IPS-20b (cell line): ENCODE results near the gene LURAP1L.
A peak's percentile ranks its signal among the peaks of the same experiment; 100 is the strongest.

Experiments used
- H3K27ac ChIP-seq: one replicate; pipeline ENCODE4 v1.5.1; 2013; ENCODE audit warnings: low read length
- H3K27me3 ChIP-seq: 2 replicates; pipeline ENCODE4 v1.6.1; 2013; ENCODE audit warnings: mild to moderate bottlenecking, low read length, inconsistent platforms; ENCODE audit not compliant: insufficient read depth
- H3K36me3 ChIP-seq: 2 replicates; pipeline ENCODE4 v1.6.1; 2013; ENCODE audit warnings: low read depth, mild to moderate bottlenecking, inconsistent platforms, low read length, moderate library complexity; ENCODE audit not compliant: insufficient read depth
- H3K4me1 ChIP-seq: 2 replicates; pipeline ENCODE4 v1.6.1; 2013; ENCODE audit warnings: mild to moderate bottlenecking, control low read depth, inconsistent platforms, low read length, moderate library complexity; ENCODE audit not compliant: insufficient read depth
- H3K4me3 ChIP-seq: 2 replicates; pipeline ENCODE4 v1.5.1; 2013; ENCODE audit warnings: mild to moderate bottlenecking, low read length, inconsistent platforms
- H3K9ac ChIP-seq: 2 replicates; pipeline ENCODE4 v1.6.1; 2013; ENCODE audit warnings: low read depth, mild to moderate bottlenecking, inconsistent platforms, low read length, moderate library complexity
- H3K9me3 ChIP-seq: 2 replicates; pipeline ENCODE4 v1.6.1; 2013; ENCODE audit warnings: mild to moderate bottlenecking, low read depth, low read length, inconsistent platforms; ENCODE audit not compliant: insufficient read depth

LURAP1L gene

DNA sequence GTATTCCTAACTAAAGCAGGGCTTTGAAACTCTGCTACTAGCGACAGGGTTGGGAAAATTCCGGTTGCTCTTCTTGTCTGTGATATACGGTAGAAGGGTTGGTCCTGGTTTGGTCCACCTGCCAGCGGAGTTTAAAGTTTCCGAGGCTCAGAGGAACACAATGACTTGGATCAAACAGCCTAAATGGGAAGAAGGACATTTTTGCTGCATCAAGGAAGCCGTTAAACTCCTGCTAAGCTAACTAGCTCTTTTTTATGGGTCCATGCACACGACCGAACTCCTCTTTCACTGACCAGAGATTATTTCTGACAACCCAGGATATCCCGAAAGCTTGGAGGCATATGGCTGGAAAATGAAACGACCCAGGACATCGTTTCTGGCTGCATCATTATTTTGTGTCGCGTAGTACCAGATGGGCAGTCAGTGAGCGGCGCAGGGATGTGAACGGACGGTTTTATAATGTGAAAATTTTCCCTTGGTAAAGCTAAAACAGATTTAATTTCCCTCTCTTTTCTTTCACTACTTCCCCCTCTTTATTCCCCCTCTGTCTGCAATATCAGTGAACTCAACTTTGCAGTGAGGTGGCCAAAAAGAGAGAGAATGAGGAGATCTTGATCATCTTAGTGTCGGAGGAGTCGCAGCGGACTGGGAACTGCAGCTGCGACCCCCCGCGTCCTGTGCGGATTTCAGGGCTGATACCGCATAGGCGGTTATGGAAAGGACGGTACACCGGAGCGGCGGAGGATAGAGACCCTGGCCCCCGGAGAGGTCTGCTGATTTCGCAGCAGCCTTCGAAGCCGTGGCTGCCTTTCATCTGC is at the start of gene LURAP1L:
LURAP1L (plus strand) TSS at position 160 of the 818 bp plus-strand sequence. CDS start 696 bp downstream, outside the sequence.
- Histone ChIP-seq H3K27ac (no peak within 1 kb of the TSS), H3K9me3 (no peaks in the 10 kb centered on the region), H3K4me1 (no peaks in the 10 kb centered on the region), H3K9ac (peak within 1 kb of the TSS; percentile 17; the same call in 1 of the 2 replicates), H3K27me3 (peaks cover 31% of the 10 kb centered on the region), H3K36me3 (no peaks in the 10 kb centered on the region), H3K4me3 (peak within 1 kb of the TSS; percentile 86)

DNA sequence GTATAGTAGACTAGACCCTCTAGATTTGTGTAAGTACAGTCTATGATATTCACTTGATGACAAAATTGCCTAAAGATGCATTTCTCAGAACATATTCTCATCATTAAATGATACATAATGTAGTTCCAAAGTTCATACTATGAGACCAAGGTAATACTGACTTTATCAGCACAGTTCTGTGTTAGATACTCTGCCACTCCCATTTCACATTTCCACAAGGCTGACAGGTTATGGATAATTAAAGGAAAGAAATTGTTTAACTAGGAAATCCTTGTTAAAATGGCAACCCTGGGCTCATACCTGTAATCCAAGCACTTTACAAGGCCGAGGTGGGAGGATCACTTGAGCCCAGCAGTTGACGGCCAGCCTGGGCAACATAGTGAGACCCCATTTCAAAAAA is 48.0 kb upstream of the LURAP1L start:
- no peaks in the 10 kb centered on the region for H3K9me3 ChIP-seq
- H3K27me3 ChIP-seq: no peaks in the 10 kb centered on the region
- no peak overlapping the region for H3K4me3 ChIP-seq
- H3K4me1 ChIP-seq: no peaks in the 10 kb centered on the region
- H3K9ac ChIP-seq: no peak overlapping the region
- no peak overlapping the region for H3K27ac ChIP-seq
- H3K36me3 ChIP-seq: no peaks in the 10 kb centered on the region

DNA sequence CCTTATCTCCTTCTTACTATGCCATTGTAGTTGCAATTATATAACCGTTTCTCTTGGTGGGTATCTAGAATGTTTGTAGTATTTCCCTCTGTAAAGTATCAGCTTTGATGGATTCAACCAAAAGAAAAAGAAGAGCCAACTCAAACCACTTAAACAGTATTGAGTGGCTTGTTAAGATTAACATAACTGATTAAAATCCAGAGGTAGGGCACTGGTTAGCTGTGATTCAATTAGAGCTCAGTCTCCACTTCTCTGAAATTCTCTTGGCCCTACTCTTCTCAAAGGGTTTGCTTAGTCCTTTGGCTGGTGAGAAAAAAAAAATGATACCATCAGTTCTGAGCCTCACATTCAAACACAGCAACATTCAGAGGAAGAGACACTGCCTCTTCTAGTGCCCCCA is 44.6 kb upstream of the LURAP1L start:
- Histone ChIP-seq H3K4me3 (no peak overlapping the region), H3K9me3 (peaks cover 4% of the 10 kb centered on the region; the same call in 1 of the 2 replicates), H3K27me3 (no peaks in the 10 kb centered on the region), H3K27ac (no peak overlapping the region), H3K36me3 (no peaks in the 10 kb centered on the region), H3K9ac (no peak overlapping the region), H3K4me1 (no peaks in the 10 kb centered on the region)

DNA sequence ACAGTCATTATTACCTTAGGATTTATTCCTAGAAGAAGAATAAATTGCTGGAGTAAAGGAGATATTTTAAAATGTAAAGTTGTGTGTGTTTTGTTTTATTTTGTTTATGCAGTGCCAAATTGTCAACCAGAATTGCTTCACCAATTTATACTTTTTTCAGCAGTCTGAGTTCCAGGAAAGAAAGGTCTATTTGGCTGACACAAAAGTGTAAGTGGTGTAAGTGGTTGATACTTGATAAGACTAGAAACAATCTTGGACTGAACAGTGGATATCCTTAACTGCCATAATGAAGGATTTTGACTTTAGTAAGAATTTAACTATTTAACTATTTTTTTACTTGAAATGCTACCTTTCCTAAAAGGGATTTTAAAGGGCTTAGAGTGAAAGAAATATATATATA is 43.9 kb upstream of the LURAP1L start:
- Histone ChIP-seq H3K4me1 (no peaks in the 10 kb centered on the region), H3K4me3 (no peak overlapping the region), H3K9ac (no peak overlapping the region), H3K36me3 (no peaks in the 10 kb centered on the region), H3K9me3 (peaks cover 4% of the 10 kb centered on the region; the same call in 1 of the 2 replicates), H3K27me3 (no peaks in the 10 kb centered on the region), H3K27ac (no peak overlapping the region)

- H3K36me3 ChIP-seq: no peaks in the 10 kb centered on the region
- H3K27ac ChIP-seq: no peak overlapping the region
- peaks cover 4% of the 10 kb centered on the region; the same call in 1 of the 2 replicates for H3K9me3 ChIP-seq
- no peaks in the 10 kb centered on the region for H3K4me1 ChIP-seq
- no peaks in the 10 kb centered on the region for H3K27me3 ChIP-seq
- no peak overlapping the region for H3K9ac ChIP-seq
- no peak overlapping the region for H3K4me3 ChIP-seq
These were observed 41.8 kb upstream of the LURAP1L start for GRCh38 chr9:12732971-12733370.

GRCh38 chr9:12735665-12736064 is 39.2 kb upstream of the LURAP1L start:
- Histone ChIP-seq H3K36me3 (no peaks in the 10 kb centered on the region), H3K4me1 (0 out of 2 replicates have a peak, but pooled peaks cover 7% of the 10 kb centered on the region), H3K27ac (no peak overlapping the region), H3K27me3 (no peaks in the 10 kb centered on the region), H3K4me3 (no peak overlapping the region), H3K9me3 (peaks cover 4% of the 10 kb centered on the region; the same call in 1 of the 2 replicates), H3K9ac (no peak overlapping the region)

- 0 out of 2 replicates have a peak, but pooled peaks cover 7% of the 10 kb centered on the region for H3K4me1 ChIP-seq
- H3K9me3 ChIP-seq: peaks cover 4% of the 10 kb centered on the region; the same call in 1 of the 2 replicates
- no peaks in the 10 kb centered on the region for H3K27me3 ChIP-seq
- H3K36me3 ChIP-seq: no peaks in the 10 kb centered on the region
- H3K9ac ChIP-seq: no peak overlapping the region
- no peak overlapping the region for H3K27ac ChIP-seq
- H3K4me3 ChIP-seq: no peak overlapping the region
These were observed 36.9 kb upstream of the LURAP1L start for GRCh38 chr9:12737871-12738270.

- no peak overlapping the region for H3K4me3 ChIP-seq
- peaks cover 4% of the 10 kb centered on the region; the same call in 1 of the 2 replicates for H3K9me3 ChIP-seq
- H3K4me1 ChIP-seq: 0 out of 2 replicates have a peak, but pooled peaks cover 7% of the 10 kb centered on the region
- no peaks in the 10 kb centered on the region for H3K27me3 ChIP-seq
- H3K36me3 ChIP-seq: no peaks in the 10 kb centered on the region
- no peak overlapping the region for H3K9ac ChIP-seq
- H3K27ac ChIP-seq: no peak overlapping the region
These were observed 35.7 kb upstream of the LURAP1L start for GRCh38 chr9:12739014-12739652.

GRCh38 chr9:12740845-12741244 is 34.0 kb upstream of the LURAP1L start:
- Histone ChIP-seq H3K27me3 (no peaks in the 10 kb centered on the region), H3K27ac (no peak overlapping the region), H3K36me3 (no peaks in the 10 kb centered on the region), H3K9ac (no peak overlapping the region), H3K4me3 (no peak overlapping the region), H3K9me3 (no peaks in the 10 kb centered on the region), H3K4me1 (0 out of 2 replicates have a peak, but pooled peaks cover 7% of the 10 kb centered on the region)

GRCh38 chr9:12748016-12748415 is 26.8 kb upstream of the LURAP1L start:
- no peaks in the 10 kb centered on the region for H3K36me3 ChIP-seq
- H3K27me3 ChIP-seq: no peaks in the 10 kb centered on the region
- H3K9ac ChIP-seq: no peak overlapping the region
- H3K4me3 ChIP-seq: no peak overlapping the region
- H3K4me1 ChIP-seq: no peaks in the 10 kb centered on the region
- no peak overlapping the region for H3K27ac ChIP-seq
- no peaks in the 10 kb centered on the region for H3K9me3 ChIP-seq

DNA sequence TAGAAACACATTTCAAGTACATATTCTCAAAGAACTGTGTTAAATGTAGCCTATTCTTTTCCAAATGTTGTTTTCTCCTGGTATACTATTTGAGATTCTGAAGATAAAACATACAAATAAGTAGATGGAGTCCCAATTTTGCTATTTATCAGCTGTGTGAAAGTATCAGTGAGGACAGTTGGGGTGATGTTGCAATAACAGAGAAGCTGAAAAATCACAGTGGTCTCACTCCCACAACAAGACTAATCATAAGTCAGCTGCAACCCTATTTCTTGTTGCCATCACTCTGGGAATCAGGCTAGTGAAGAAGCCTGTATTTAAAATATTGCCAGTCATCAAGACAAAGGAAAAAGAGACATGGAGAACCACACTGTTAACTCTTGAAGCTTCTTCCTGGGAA is 25.9 kb upstream of the LURAP1L start:
- no peaks in the 10 kb centered on the region for H3K27me3 ChIP-seq
- H3K4me1 ChIP-seq: no peaks in the 10 kb centered on the region
- no peak overlapping the region for H3K4me3 ChIP-seq

GRCh38 chr9:12753931-12754330 is 20.9 kb upstream of the LURAP1L start:
- no peak overlapping the region for H3K4me3 ChIP-seq
- H3K36me3 ChIP-seq: no peaks in the 10 kb centered on the region
- H3K9ac ChIP-seq: no peak overlapping the region
- H3K27ac ChIP-seq: no peak overlapping the region
- H3K4me1 ChIP-seq: no peaks in the 10 kb centered on the region
- H3K27me3 ChIP-seq: no peaks in the 10 kb centered on the region
- no peaks in the 10 kb centered on the region for H3K9me3 ChIP-seq

More for the DNA sequence above, 25.9 kb upstream of the LURAP1L start:
- H3K27ac ChIP-seq: no peak overlapping the region
- H3K9ac ChIP-seq: no peak overlapping the region
- no peaks in the 10 kb centered on the region for H3K36me3 ChIP-seq
- no peaks in the 10 kb centered on the region for H3K9me3 ChIP-seq
